Activated T-helper 9 cell treated with anti-CD3 and anti-CD28 coated beads, Interleukin-2, amount 50 U/mL, for 16 hours (primary cell): ENCODE results near the gene NFAT5.
"Not testable (repeated sequence)": the region's sequence is repeated elsewhere in the genome, so short reads cannot be mapped to it uniquely, and the experiment has no call there.

Source experiments
- DNase-seq: peaks from one replicate; pipeline ENCODE4 v3.0.0-alpha.2; 2020; ENCODE audit warnings: low read depth

The NFAT5 gene

GRCh38 chr16:69707920-69708683, 142.3 kb downstream of the NFAT5 start:
- no peak for DNase-seq

- DNase-seq = no peak
Measured at GRCh38 chr16:69709456-69710084, 143.8 kb downstream of the NFAT5 start.

GRCh38 chr16:69711115-69711740, 145.5 kb downstream of the NFAT5 start:
- no peak for DNase-seq

GRCh38 chr16:69712277-69712676, 146.5 kb downstream of the NFAT5 start:
- DNase-seq = no peak

GRCh38 chr16:69712914-69713581, 147.3 kb downstream of the NFAT5 start:
- no peak for DNase-seq

- DNase-seq = no peak
Measured at GRCh38 chr16:69717066-69717465, 151.3 kb downstream of the NFAT5 start.

- DNase-seq = no peak
Measured at GRCh38 chr16:69718111-69718764, 152.5 kb downstream of the NFAT5 start.

- no peak for DNase-seq
Measured at GRCh38 chr16:69720822-69721430, 155.2 kb downstream of the NFAT5 start.

- DNase-seq = no peak
Measured at GRCh38 chr16:69721441-69721957, 155.7 kb downstream of the NFAT5 start.

- DNase-seq = no peak
Measured at GRCh38 chr16:69724414-69724873, 158.7 kb downstream of the NFAT5 start.

GRCh38 chr16:69724981-69725479, 159.3 kb downstream of the NFAT5 start:
- no peak for DNase-seq

GRCh38 chr16:69725480-69726312, 159.9 kb downstream of the NFAT5 start:
- no peak for DNase-seq

GRCh38 chr16:69726313-69727060, 160.7 kb downstream of the NFAT5 start, which contains the start of gene NQO1:
Gene NQO1 (minus strand): TSS chr16:69726560. CDS start chr16:69726439, 121 bp downstream.
- peak; percentile 78 for DNase-seq

GRCh38 chr16:69727916-69728270, 162.1 kb downstream of the NFAT5 start:
- DNase-seq = no peak

- not testable (repeated sequence) for DNase-seq
Measured at GRCh38 chr16:69729030-69729429, 163.3 kb downstream of the NFAT5 start.

- DNase-seq = not testable (repeated sequence)
Measured at GRCh38 chr16:69731280-69731679, 165.5 kb downstream of the NFAT5 start.

GRCh38 chr16:69732101-69732500, 166.3 kb downstream of the NFAT5 start:
- DNase-seq = no peak

- no peak for DNase-seq
Measured at GRCh38 chr16:69741519-69741918, 175.8 kb downstream of the NFAT5 start.
